Kidney epithelial cell (primary cell): ENCODE data around the gene KCNMA1. TPM values are rescaled to one million over a fixed set of nuclear protein-coding genes. Genes with fewer than 3 reads are reported as not detected.

Experiments
- DNase-seq: peaks from one replicate; pipeline ENCODE4 v3.0.0-alpha.2; 2010; ENCODE audit warnings: low read depth
- H3K27me3 ChIP-seq: 2 replicates; pipeline ENCODE4 v1.6.0; 2011; ENCODE audit warnings: low read length; ENCODE audit not compliant: control insufficient read depth, insufficient read depth
- H3K36me3 ChIP-seq: 2 replicates; pipeline ENCODE4 v1.5.1; 2011; ENCODE audit warnings: low read length; ENCODE audit not compliant: control insufficient read depth, insufficient read depth
- H3K4me3 ChIP-seq: 2 replicates; pipeline ENCODE4 v1.5.1; 2011; ENCODE audit warnings: low read depth, mild to moderate bottlenecking, control low read depth, low read length
- total RNA-seq: library from RNA; depleted of rRNA; stranded (reverse); fragments of >200 nt; gene quantifications from 2 replicates; pipeline ENCODE4 v1.2.3, GENCODE V29; 2015
- TF ChIP-seq, protein P1 (sequence below): IDR thresholded peaks from 2 replicates; pipeline ENCODE4 v1.5.1; 2011; ENCODE audit warnings: mild to moderate bottlenecking, moderate library complexity, low read length, control low read depth, inconsistent platforms; ENCODE audit not compliant: insufficient read depth, poor library complexity, severe bottlenecking

The KCNMA1 gene
- total RNA-seq, 1 donor from 2014 or later: 18.9 TPM

DNA sequence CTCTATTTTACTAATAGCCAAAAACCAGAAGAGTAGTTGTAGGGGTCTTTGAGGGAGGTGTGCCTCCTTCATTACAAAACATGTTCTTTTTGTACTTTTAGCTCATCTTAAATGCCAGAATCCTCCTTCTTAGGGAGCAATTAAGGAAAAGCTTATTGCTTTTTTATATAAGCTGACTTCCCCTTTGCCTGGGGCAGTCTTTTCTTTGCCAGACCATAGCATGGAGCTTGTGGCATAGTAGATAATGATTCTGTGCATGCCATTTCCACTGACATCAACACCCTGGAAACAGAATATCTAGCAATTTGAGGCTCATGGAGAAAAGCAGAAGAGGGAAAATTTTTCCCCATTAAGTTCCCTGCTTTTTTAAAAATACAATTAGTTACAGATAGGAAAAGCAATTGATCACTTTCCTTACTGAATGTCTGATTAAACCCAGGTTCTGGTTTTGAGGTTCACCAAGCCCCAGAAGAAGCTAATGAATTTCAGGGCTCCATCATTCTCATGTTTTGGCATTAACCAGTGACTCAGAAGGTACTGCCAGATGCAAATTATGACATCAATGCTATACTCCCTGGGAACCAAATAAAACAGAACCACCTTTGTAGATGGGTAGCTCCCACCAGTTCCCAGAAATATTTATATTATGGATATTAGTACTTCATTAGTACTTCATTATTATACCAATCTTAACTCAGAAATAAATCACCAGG is 410.6 kb downstream of the KCNMA1 start:
- Histone ChIP-seq H3K27me3 (no peaks in the 10 kb centered on the region), H3K36me3 (no peaks in the 10 kb centered on the region), H3K4me3 (no peak overlapping the region)
- TF ChIP-seq, protein P1, sequence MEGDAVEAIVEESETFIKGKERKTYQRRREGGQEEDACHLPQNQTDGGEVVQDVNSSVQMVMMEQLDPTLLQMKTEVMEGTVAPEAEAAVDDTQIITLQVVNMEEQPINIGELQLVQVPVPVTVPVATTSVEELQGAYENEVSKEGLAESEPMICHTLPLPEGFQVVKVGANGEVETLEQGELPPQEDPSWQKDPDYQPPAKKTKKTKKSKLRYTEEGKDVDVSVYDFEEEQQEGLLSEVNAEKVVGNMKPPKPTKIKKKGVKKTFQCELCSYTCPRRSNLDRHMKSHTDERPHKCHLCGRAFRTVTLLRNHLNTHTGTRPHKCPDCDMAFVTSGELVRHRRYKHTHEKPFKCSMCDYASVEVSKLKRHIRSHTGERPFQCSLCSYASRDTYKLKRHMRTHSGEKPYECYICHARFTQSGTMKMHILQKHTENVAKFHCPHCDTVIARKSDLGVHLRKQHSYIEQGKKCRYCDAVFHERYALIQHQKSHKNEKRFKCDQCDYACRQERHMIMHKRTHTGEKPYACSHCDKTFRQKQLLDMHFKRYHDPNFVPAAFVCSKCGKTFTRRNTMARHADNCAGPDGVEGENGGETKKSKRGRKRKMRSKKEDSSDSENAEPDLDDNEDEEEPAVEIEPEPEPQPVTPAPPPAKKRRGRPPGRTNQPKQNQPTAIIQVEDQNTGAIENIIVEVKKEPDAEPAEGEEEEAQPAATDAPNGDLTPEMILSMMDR: no peak
- DNase-seq: no peak

DNA sequence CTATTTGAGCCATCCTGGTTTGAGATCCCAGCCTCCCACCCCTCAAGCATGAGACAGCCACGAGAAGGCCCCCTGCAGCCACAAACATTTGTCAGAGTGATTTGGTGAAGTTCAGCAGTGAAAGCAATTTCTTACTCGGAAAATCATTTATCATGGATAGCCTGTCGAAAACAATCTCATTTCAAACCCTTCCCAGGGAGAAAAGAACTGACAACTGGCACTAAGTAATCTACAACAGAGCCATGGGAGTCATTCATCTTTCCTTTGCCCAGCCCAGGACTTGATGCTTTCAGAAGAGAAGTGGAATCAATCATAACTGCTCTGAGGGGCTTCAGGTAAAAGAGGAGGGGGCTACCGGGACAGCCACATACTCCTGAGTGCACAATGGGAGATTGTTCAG is 411.2 kb downstream of the KCNMA1 start:
- TF ChIP-seq, protein P1: no peak
- Histone ChIP-seq H3K36me3 (no peaks in the 10 kb centered on the region), H3K27me3 (no peaks in the 10 kb centered on the region), H3K4me3 (no peak overlapping the region)
- no peak for DNase-seq

DNA sequence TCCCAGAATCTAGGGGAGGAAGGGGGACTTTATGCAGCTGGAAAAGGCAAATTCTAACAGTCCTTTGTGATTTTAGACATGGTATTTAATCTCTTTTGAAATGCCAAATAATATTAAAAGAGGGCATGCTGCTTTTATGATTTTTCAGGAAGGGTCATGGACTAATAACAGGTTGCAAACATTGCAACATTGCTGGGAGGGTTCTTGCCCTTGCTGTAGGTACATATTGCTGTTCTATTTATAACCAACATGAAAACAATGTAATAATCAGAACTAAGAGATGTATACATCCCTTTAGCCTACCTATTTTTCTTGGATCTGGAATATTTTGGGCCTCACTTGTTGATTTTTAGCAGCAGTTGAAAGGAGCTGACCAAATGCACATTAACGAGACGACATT is 411.6 kb downstream of the KCNMA1 start:
- H3K4me3 ChIP-seq: no peak overlapping the region
- no peak for DNase-seq
- TF ChIP-seq, protein P1: no peak

DNA sequence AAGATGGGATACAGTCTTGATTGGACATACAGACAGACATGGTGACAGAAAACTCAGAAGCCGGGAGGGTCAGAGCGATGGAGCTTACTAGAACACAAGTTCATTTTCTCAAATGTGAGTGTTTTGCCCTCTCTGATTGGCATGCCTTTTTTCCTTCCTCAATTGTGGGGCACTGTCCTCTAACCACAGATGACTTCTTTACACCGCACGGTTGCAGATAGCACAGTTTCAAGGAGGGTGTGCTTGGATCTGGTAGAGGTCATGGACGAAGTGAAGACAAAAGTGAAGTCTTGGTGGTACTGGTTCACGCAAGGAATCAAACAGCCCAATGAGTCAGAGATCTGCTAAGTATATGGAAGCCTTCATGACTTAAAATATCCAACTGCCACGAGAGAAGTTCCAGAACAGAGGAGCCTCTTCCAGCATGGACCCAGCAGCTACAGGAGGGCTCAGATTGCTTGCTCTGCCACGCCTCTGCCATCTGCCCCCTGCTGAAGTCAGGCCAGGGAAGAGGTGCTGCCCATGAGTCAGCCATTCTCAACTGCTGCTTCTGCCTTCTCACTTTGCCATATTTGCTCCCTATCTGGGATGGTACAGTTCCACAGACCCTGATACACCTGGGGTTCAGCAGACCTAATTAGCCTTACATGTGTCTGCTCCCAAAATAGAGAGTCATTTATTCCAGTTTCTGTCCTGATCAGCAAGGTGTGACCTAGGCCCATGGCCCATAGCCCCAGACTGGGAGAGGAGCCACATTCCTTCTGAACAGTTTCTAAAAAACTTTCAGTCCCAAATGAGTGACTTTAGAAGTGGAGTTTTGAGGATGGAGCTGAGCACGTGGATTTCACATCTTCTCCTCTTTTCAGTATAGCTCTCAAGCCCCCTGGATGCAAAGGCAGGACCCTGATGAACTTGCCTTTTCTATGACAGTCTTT is 413.8 kb downstream of the KCNMA1 start:
- DNase-seq: no peak
- H3K27me3 ChIP-seq: no peaks in the 10 kb centered on the region
- H3K36me3 ChIP-seq: no peaks in the 10 kb centered on the region
- H3K4me3 ChIP-seq: no peak overlapping the region
- TF ChIP-seq, protein P1: no peak

More for the DNA sequence above, 411.6 kb downstream of the KCNMA1 start:
- no peaks in the 10 kb centered on the region for H3K27me3 ChIP-seq
- no peaks in the 10 kb centered on the region for H3K36me3 ChIP-seq

DNA sequence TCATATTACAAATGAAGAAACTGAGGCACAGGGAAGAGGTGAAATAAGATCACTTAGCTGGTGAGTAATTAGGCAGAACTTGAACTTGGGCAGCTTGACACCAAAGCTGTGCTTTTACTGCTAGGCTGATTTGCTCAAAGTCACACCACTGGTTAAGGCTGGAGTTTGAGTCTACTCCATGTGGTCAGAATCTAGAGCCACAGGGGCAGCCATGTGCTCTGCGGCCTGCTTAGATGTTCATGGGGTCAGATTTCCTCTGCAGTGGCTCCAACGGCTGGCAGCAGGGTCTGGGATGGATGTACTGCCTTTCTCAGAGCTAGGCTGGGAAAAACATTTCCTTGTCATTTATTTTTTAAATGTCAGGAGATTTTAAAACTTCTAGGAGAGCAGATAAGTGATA is 417.5 kb downstream of the KCNMA1 start:
- TF ChIP-seq, protein P1: no peak
- no peak overlapping the region for H3K4me3 ChIP-seq
- H3K36me3 ChIP-seq: no peaks in the 10 kb centered on the region
- no peak for DNase-seq
- no peaks in the 10 kb centered on the region for H3K27me3 ChIP-seq
